Hepatocyte (in vitro differentiated cells): ENCODE results near the gene SHANK2.

Source experiments
- CTCF ChIP-seq: fragments of 200-600 bp; sonication (generic); IDR thresholded peaks from 2 replicates; pipeline ENCODE4 v1.5.1; 2016; ENCODE audit warnings: antibody characterized with exemption, mild to moderate bottlenecking; ENCODE audit not compliant: poor library complexity
- EZH2 ChIP-seq: fragments of 200-600 bp; sonication (generic); IDR thresholded peaks from 2 replicates; pipeline ENCODE4 v1.6.1; 2016; ENCODE audit warnings: antibody characterized with exemption, mild to moderate bottlenecking, borderline replicate concordance
- EZH2phosphoT487 ChIP-seq: fragments of 200-600 bp; sonication (generic); IDR thresholded peaks from one replicate; pipeline ENCODE4 v1.6.1; 2018; ENCODE audit warnings: antibody characterized with exemption, mild to moderate bottlenecking, low read depth, moderate library complexity; ENCODE audit not compliant: unreplicated experiment, severe bottlenecking

- TF ChIP-seq CTCF (no peak), EZH2phosphoT487 (no peak), EZH2 (no peak)
These were observed 20.0 kb downstream of the SHANK2 start for GRCh38 chr11:71232364-71232763.
